T-helper 22 cell (primary cell): ENCODE results near the gene PAK4.
A peak's percentile ranks its signal among the peaks of the same experiment; 100 is the strongest.
"Not testable (repeated sequence)": the region's sequence is repeated elsewhere in the genome, so short reads cannot be mapped to it uniquely, and the experiment has no call there.

Source experiments
- DNase-seq: peaks from one replicate; pipeline ENCODE4 v3.0.0-alpha.2; 2020; ENCODE audit warnings: low read depth

Gene PAK4

GRCh38 chr19:39100500-39101166, 25.0 kb upstream of the PAK4 start:
- DNase-seq: no peak

GRCh38 chr19:39103151-39103550, 22.4 kb upstream of the PAK4 start:
- no peak for DNase-seq

GRCh38 chr19:39104186-39104596, 21.4 kb upstream of the PAK4 start:
- DNase-seq: no peak

- DNase-seq: no peak
Observed at GRCh38 chr19:39106194-39106593, 19.4 kb upstream of the PAK4 start.

- no peak for DNase-seq
Observed at GRCh38 chr19:39109641-39110040, 15.9 kb upstream of the PAK4 start.

- peak; percentile 17 for DNase-seq
Observed at GRCh38 chr19:39110263-39110967, 15.2 kb upstream of the PAK4 start.

- no peak for DNase-seq
Observed at GRCh38 chr19:39111593-39112199, 13.9 kb upstream of the PAK4 start.

- DNase-seq: no peak
Observed at GRCh38 chr19:39112338-39112890, 13.2 kb upstream of the PAK4 start.

- DNase-seq: no peak
Observed at GRCh38 chr19:39113199-39113598, 12.4 kb upstream of the PAK4 start.

- DNase-seq: no peak
Observed at GRCh38 chr19:39115105-39115847, 10.3 kb upstream of the PAK4 start.

GRCh38 chr19:39117023-39117422, 8.6 kb upstream of the PAK4 start:
- DNase-seq: not testable (repeated sequence)

GRCh38 chr19:39119830-39120229, 5.8 kb upstream of the PAK4 start:
- DNase-seq: no peak

- DNase-seq: no peak
Observed at GRCh38 chr19:39122934-39123731, 2.5 kb upstream of the PAK4 start.

GRCh38 chr19:39124136-39124764, 1.3 kb upstream of the PAK4 start:
- DNase-seq: no peak

- no peak for DNase-seq
Observed at GRCh38 chr19:39125199-39125553, 410 bp upstream of the PAK4 start.

GRCh38 chr19:39126312-39127187, 964 bp downstream of the PAK4 start:
- no peak for DNase-seq

GRCh38 chr19:39127812-39128515, 2.4 kb downstream of the PAK4 start:
- DNase-seq: no peak

- DNase-seq: no peak
Observed at GRCh38 chr19:39128516-39129079, 3.0 kb downstream of the PAK4 start.

GRCh38 chr19:39129116-39129515, 3.5 kb downstream of the PAK4 start:
- DNase-seq: no peak
